ENCODE measurements around the gene OR9A2. TPM values are rescaled to one million over a fixed set of nuclear protein-coding genes. Genes with fewer than 3 reads are reported as not detected.

OR9A2 gene
- total and polyA plus RNA-seq, 10 donors = 0.64 TPM; not detected in 9

- TF ChIP-seq POLR2A (IDR thresholded peaks at IDR 0.05) (no peak), CTCF (IDR thresholded peaks at IDR 0.05 in 8 of 11, conservative IDR thresholded peaks at IDR 0.05 in 3 of 11) (no peak), POLR2AphosphoS5 (IDR thresholded peaks at IDR 0.05) (no peak)
- Histone ChIP-seq H3K36me3 (no peaks in the 10 kb centered on the region), H3K27ac (no peak within 1 kb of the TSS), H3K9me3 (peaks cover 0 to 4% (median 0%) of the 10 kb centered on the region in 8 donors), H3K27me3 (replicated peaks in 1 of 7) (no peaks in the 10 kb centered on the region), H3K4me1 (peaks cover 0 to 21% (median 12%) of the 10 kb centered on the region in 6 donors), H3K4me3 (no peak within 1 kb of the TSS)
- intact Hi-C loops (cut with DNase I; ENCODE audit: low total_unique reads) = no loop called here
- DNase-seq = no peak
- WGBS, 5 donors = 87 to 94% (median 91%) methylated on average over 4 of the region's 4 CpGs
Observed at GRCh38 chr7:143052041-143052440, 25.1 kb upstream of the OR9A2 start, which contains the start of gene OR6V1. Gene OR6V1, plus strand, starts transcription at chr7:143052341. Its CDS starts 0 bp downstream, at chr7:143052341.

- 66 to 79% (median 73%) methylated on average over 8 to 9 of the region's 9 CpGs for WGBS, 5 donors
- Histone ChIP-seq H3K27ac (no peak overlapping the region), H3K4me1 (peaks cover 0 to 29% (median 14%) of the 10 kb centered on the region in 6 donors), H3K36me3 (no peaks in the 10 kb centered on the region), H3K27me3 (replicated peaks in 1 of 7) (no peaks in the 10 kb centered on the region), H3K4me3 (no peak overlapping the region), H3K9me3 (peaks cover 0 to 3% (median 0%) of the 10 kb centered on the region in 8 donors)
- intact Hi-C loops (cut with DNase I; ENCODE audit: low total_unique reads) = no loop called here
- TF ChIP-seq CTCF (IDR thresholded peaks at IDR 0.05 in 8 of 11, conservative IDR thresholded peaks at IDR 0.05 in 3 of 11) = no peak
- no peak for TF ChIP-seq POLR2AphosphoS5 (IDR thresholded peaks at IDR 0.05)
- no peak for TF ChIP-seq POLR2A (IDR thresholded peaks at IDR 0.05)
- no peak for DNase-seq
Observed at GRCh38 chr7:143050931-143051330, 24.0 kb upstream of the OR9A2 start.

GRCh38 chr7:143049362-143049761 lies 22.4 kb upstream of the OR9A2 start:
- no peak overlapping the region for H3K27ac ChIP-seq
- no peaks in the 10 kb centered on the region for H3K9me3 ChIP-seq
- peaks cover 0 to 29% (median 14%) of the 10 kb centered on the region in 6 donors for H3K4me1 ChIP-seq
- no peak for DNase-seq
- no peaks in the 10 kb centered on the region for H3K27me3 ChIP-seq (replicated peaks in 1 of 7)
- WGBS, 5 donors = 17 to 27% (median 24%) methylated on average over 4 of the region's 4 CpGs
- intact Hi-C loops (cut with DNase I; ENCODE audit: low total_unique reads) = no loop called here
- no peaks in the 10 kb centered on the region for H3K36me3 ChIP-seq
- no peak for TF ChIP-seq POLR2AphosphoS5 (IDR thresholded peaks at IDR 0.05)
- no peak for TF ChIP-seq POLR2A (IDR thresholded peaks at IDR 0.05)
- TF ChIP-seq CTCF (IDR thresholded peaks at IDR 0.05 in 8 of 11, conservative IDR thresholded peaks at IDR 0.05 in 3 of 11) = no peak
- no peak overlapping the region for H3K4me3 ChIP-seq

DNA sequence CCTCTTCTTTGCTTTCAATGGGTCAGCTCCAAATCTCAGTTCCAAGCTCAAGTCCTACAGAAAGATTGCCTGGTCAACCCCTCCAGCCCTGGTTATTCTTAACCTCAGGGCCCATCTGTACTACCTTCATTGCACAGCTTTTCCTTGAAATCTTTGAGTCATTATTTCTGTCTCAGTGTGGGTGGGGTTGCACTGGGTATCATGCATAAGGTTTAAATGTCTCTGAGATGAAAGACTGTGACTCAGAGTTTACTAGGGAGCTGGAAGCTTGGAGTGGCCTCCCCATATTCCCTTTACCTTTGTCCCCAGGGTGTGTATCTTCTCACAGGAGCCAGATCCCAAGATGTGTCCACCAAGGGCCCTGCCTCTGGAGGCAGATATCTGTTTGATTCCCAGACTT lies 21.9 kb upstream of the OR9A2 start:
- Histone ChIP-seq H3K36me3 (no peaks in the 10 kb centered on the region), H3K9me3 (no peaks in the 10 kb centered on the region), H3K4me3 (no peak overlapping the region), H3K27ac (no peak overlapping the region), H3K27me3 (replicated peaks in 1 of 7) (no peaks in the 10 kb centered on the region), H3K4me1 (peaks cover 0 to 29% (median 14%) of the 10 kb centered on the region in 6 donors)
- TF ChIP-seq CTCF (IDR thresholded peaks at IDR 0.05 in 8 of 11, conservative IDR thresholded peaks at IDR 0.05 in 3 of 11) (no peak), POLR2AphosphoS5 (IDR thresholded peaks at IDR 0.05) (no peak), POLR2A (IDR thresholded peaks at IDR 0.05) (no peak)
- intact Hi-C loops (cut with DNase I; ENCODE audit: low total_unique reads) = no loop called here
- DNase-seq = no peak

Data from spleen (tissue), 11 donors.